GM12878 (cell line): ENCODE results near the gene ACTG1. TPM values are rescaled to one million over a fixed set of nuclear protein-coding genes. Genes with fewer than 3 reads are reported as not detected.
A peak's percentile ranks its signal among the peaks of the same experiment; 100 is the strongest.

ENCODE experiments used
- ATAC-seq: fragments of 200-7000 bp; cut with Tn5 transposase; 3 replicates; pipeline ENCODE4 v1.9.1; 2020; ENCODE audit warnings: mild to moderate bottlenecking, moderate library complexity
- BruUV-seq: library from RNA; stranded (reverse); fragments of 400-500 nt; replicated peaks from 2 replicates; lab custom pipeline; 2021; lab: Mats Ljungman, UMichigan
- CTCF ChIA-PET: fragments of 300-600 bp; sonication (Branson Sonifier 250); formaldehyde crosslinking; extraction: SDS; loops from one replicate; lab custom pipeline; 2021; ENCODE audit warnings: inconsistent platforms; lab: Yijun Ruan, JAX
- POLR2A ChIA-PET: fragments of 350-600 bp; formaldehyde crosslinking; extraction: SDS; loops from one replicate; lab custom pipeline; 2021; ENCODE audit warnings: inconsistent platforms; lab: Charles Lee
- RAD21 ChIA-PET: fragments of 300-600 bp; sonication (Branson Sonifier 250); formaldehyde crosslinking; loops from one replicate; lab custom pipeline; 2023; ENCODE audit warnings: antibody characterized with exemption; ENCODE audit not compliant: unreplicated experiment; lab: Charles Lee
- SMC1A ChIA-PET: fragments of 300-600 bp; sonication (Branson Sonifier 250); formaldehyde crosslinking; loops from one replicate; lab custom pipeline; 2023; ENCODE audit not compliant: unreplicated experiment, uncharacterized antibody; lab: Charles Lee
- DNase-seq: peaks from one replicate; pipeline ENCODE4 v3.0.0-alpha.2; 2011; ENCODE audit warnings: low read depth, low spot score
- FAIRE-seq: peaks from 3 replicates; lab custom pipeline; 2011; peaks lifted over from hg19 to GRCh38; lab: Jason Lieb, UNC
- H2AFZ ChIP-seq: 2 replicates; pipeline ENCODE4 v1.6.0; 2011; ENCODE audit warnings: low read depth, low read length, control low read depth; ENCODE audit not compliant: control insufficient read depth
- H3K27ac ChIP-seq: 2 replicates; pipeline ENCODE4 v1.5.1; 2011; ENCODE audit warnings: control low read depth; ENCODE audit not compliant: control insufficient read depth, insufficient read depth
- H3K27me3 ChIP-seq, 2 experiments: replicated peaks in 1 of 2; 2 replicates each; pipeline versions ENCODE4 v1.6.0 to v1.6.1; 2011; ENCODE audit warnings: low read length in 1 of 2; ENCODE audit not compliant: control insufficient read depth in 2 of 2, insufficient read depth in 2 of 2
- H3K36me3 ChIP-seq, 2 experiments: 2 replicates each; pipeline ENCODE4 v1.5.1; 2011; ENCODE audit warnings: low read length in 1 of 2; ENCODE audit not compliant: control insufficient read depth in 2 of 2, insufficient read depth in 2 of 2
- H3K4me1 ChIP-seq: 2 replicates; pipeline ENCODE4 v1.6.1; 2011; ENCODE audit warnings: mild to moderate bottlenecking, low read length, moderate library complexity, mixed read lengths; ENCODE audit not compliant: control insufficient read depth, insufficient read depth
- H3K4me2 ChIP-seq: 2 replicates; pipeline ENCODE4 v1.6.0; 2011; ENCODE audit warnings: control low read depth; ENCODE audit not compliant: control insufficient read depth, insufficient read depth
- H3K4me3 ChIP-seq: fragments of 200-600 bp; sonication (generic); 2 replicates; pipeline ENCODE4 v1.5.1; 2016
- H3K79me2 ChIP-seq: 2 replicates; pipeline ENCODE4 v1.6.0; 2011; ENCODE audit warnings: low read length; ENCODE audit not compliant: control insufficient read depth, insufficient read depth
- H3K9ac ChIP-seq: 2 replicates; pipeline ENCODE4 v1.8.0; 2011; ENCODE audit warnings: low read length, control low read depth, mixed read lengths; ENCODE audit not compliant: control insufficient read depth, insufficient read depth
- H3K9me3 ChIP-seq: replicated peaks from 3 replicates; pipeline ENCODE4 v1.5.1; 2011; ENCODE audit warnings: mild to moderate bottlenecking, low read length; ENCODE audit not compliant: control insufficient read depth, insufficient read depth
- H4K20me1 ChIP-seq: 2 replicates; pipeline ENCODE4 v1.6.0; 2011; ENCODE audit not compliant: control insufficient read depth, insufficient read depth
- PML ChIP-seq: IDR thresholded peaks from 2 replicates; pipeline ENCODE4 v1.6.1; 2012; ENCODE audit warnings: low read length, inconsistent platforms
- POLR2A ChIP-seq: IDR thresholded peaks from 2 replicates; pipeline ENCODE4 v1.6.1; 2011; ENCODE audit warnings: low read depth, mild to moderate bottlenecking, low read length
- ZNF207 ChIP-seq: fragments of 450-650 bp; IDR thresholded peaks from 2 replicates; pipeline ENCODE4 v1.6.1; 2014; ENCODE audit warnings: antibody characterized with exemption, mild to moderate bottlenecking, borderline replicate concordance
- ZSCAN29 ChIP-seq: fragments of 450-650 bp; IDR thresholded peaks from 2 replicates; pipeline ENCODE4 v1.6.1; 2017; ENCODE audit warnings: mild to moderate bottlenecking, moderate library complexity
- ZZZ3 ChIP-seq: IDR thresholded peaks from 2 replicates; pipeline ENCODE4 v1.6.1; 2011; ENCODE audit warnings: low read depth; ENCODE audit not compliant: control insufficient read depth, insufficient read length
- WGBS: methylation state at CpG from one replicate; pipeline ENCODE4 v1.1.6; 2016; ENCODE audit warnings: low lambda C conversion rate; ENCODE audit not compliant: insufficient replicate concordance, insufficient coverage; ENCODE audit errors: missing lambda C conversion rate; 5-methylcytosine and 5-hydroxymethylcytosine counted together
- in situ Hi-C: fragments of 300-500 bp; cut with MboI; formaldehyde crosslinking; loops from 9 replicates; pipeline ENCODE4 v1.14.3; 2018; ENCODE audit warnings: mixed read lengths
- intact Hi-C: fragments of 100-400 bp; cut with micrococcal nuclease; formaldehyde crosslinking; loops from one replicate; pipeline ENCODE4 v1.14.2; 2022; ENCODE audit not compliant: unreplicated experiment
- polyA plus RNA-seq, 11 experiments: library from polyadenylated mRNA; depleted of rRNA in 4 of 11; unstranded in 6 of 11; stranded (reverse) in 5 of 11; fragments of >200 nt; fragmentation: Nextera tagmentation in 4 of 11; fragmentation: Illumina TruSeq in 1 of 11; extraction: Ambion mirVana in 4 of 11; extraction: Trizol in 1 of 11; gene quantifications; 1 replicate in 1 of 11; 2 replicates in 10 of 11; pipeline versions ENCODE4 v1.2.1 to v1.2.3, GENCODE V29; 2011 to 2016; ENCODE audit warnings: inconsistent platforms in 2 of 11, missing spikeins in 2 of 11, low read depth in 1 of 11
- total RNA-seq, 4 experiments: library from RNA; depleted of rRNA in 3 of 4; stranded (reverse); fragments of >200 nt in 3 of 4; fragmentation: Illumina TruSeq in 1 of 4; extraction: Trizol in 1 of 4; gene quantifications; 2 replicates each; pipeline versions ENCODE4 v1.2.1 to v1.2.3, GENCODE V29; 2013 to 2021

Gene ACTG1
- total and polyA plus RNA-seq, 10 of the 15 experiments (the other 5 are each of a cell fraction or from before 2014, with no cell fraction given), result 810 to 6,105 (median 3,650) TPM

DNA sequence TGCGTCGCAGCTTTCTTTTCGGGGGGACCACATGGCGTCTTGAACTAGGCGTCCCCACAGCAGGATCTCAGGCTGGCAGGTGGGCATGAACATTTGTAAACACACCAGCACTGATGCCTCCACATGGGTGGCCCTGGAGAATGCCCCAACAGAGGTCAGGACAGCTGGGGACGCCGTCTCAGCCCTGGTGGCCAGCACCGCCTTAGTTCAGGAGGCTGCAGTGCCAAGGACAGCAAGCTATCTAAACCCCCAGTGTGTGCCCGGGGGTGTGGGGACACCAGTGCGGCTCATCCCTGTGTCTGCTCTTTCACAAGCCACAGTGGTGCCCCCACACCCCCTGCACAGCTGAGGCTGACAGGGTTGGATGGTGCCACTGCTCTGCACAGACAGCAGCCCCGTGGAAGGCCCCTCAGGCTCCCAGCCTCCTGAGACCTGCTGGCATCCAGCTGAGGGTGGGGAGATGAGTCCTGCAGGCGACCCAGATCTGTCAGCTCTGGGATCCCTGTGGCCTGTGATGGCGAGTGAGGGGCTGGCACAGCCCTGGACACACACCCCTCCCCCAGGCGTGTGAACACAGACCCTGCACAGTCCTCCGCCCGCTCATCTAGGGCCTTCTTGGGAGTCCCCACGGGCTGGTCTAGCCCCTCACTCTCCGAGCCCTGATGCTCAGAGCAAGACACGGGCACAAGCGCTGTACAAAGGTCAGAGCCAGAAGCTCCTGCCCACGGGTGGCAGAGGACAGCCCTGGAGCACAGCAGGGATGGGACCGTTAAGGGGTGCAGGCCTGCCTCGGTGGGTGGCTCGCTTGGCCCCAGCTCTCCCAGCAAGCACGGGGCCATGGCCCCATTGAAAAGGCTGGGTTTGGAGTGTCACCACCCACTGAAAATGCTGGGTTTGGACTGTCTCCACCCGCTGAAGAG, 26.3 kb upstream of the ACTG1 start:
- no peak overlapping the region for H2AFZ ChIP-seq
- RAD21 ChIA-PET, result interaction anchor here (0.7 kb wide), 1 partner anchor 245 kb away, joined by 3 read pairs; no protein-coding TSS in a partner anchor
- H3K4me3 ChIP-seq, result no peak overlapping the region
- SMC1A ChIA-PET, result interaction anchor here (0.5 kb wide), 1 partner anchor 9 kb away, joined by 3 read pairs; no protein-coding TSS in a partner anchor
- H3K27ac ChIP-seq, result no peak overlapping the region
- POLR2A ChIA-PET, result no interaction called here
- peaks cover 0 to 9% of the 10 kb centered on the region in 2 experiments; a peak in 2 of 4 replicates for H3K36me3 ChIP-seq
- H4K20me1 ChIP-seq, result no peaks in the 10 kb centered on the region
- no TSS peak for BruUV-seq
- no peak for FAIRE-seq
- no peaks in the 10 kb centered on the region; a peak in 2 of 4 replicates for H3K27me3 ChIP-seq
- no peak overlapping the region for H3K9ac ChIP-seq
- no peak for ATAC-seq
- TF ChIP-seq ZZZ3, result no peak
- TF ChIP-seq ZSCAN29, result no peak
- 0 out of 2 replicates have a peak, but pooled peaks have one; percentile 28 for TF ChIP-seq PML
- no peak for TF ChIP-seq ZNF207
- peak; percentile 57; the same call in 1 of the 2 replicates for TF ChIP-seq POLR2A
- in situ Hi-C loops (no loop called here), intact Hi-C loops (no loop called here)
- H3K79me2 ChIP-seq, result no peaks in the 10 kb centered on the region
- CTCF ChIA-PET, result interaction anchor here (1.5 to 2.2 kb wide), 2 partner anchors 20 to 54 kb away, joined by 4 to 5 read pairs; no protein-coding TSS in a partner anchor
- 81% methylated on average over 26 of the region's 26 CpGs for WGBS
- no peak overlapping the region for H3K4me2 ChIP-seq
- no peak for DNase-seq
- H3K4me1 ChIP-seq, result no peaks in the 10 kb centered on the region
- no peaks in the 10 kb centered on the region for H3K9me3 ChIP-seq
